ENCODE data around the gene NEAT1.

Gene NEAT1

DNA sequence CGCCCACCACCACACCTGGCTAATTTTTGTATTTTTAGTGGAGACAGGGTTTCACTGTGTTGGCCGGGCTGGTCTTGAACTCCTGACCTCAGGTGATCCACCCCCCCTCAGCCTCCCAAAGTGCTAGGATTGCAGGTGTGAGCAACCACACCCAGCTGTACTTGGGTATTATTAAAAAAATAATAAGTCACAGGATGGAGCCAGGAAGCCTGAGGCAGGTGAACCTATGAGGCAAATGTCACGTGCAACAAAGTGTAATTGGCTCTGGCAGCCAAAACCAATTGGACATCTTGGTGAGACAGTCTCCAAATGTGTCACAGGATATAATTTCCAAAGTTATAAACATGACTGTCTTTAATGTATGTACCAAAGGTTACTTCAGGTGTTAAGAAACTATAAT, 52.3 kb downstream of the NEAT1 start:
- no peak for DNase-seq (ENCODE audit: low read depth)
- TF ChIP-seq, protein P1, sequence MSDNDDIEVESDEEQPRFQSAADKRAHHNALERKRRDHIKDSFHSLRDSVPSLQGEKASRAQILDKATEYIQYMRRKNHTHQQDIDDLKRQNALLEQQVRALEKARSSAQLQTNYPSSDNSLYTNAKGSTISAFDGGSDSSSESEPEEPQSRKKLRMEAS (IDR thresholded peaks at IDR 0.05; ENCODE audit: low read depth, low read length): no peak
- TF ChIP-seq POLR2A (IDR thresholded peaks at IDR 0.05; ENCODE audit: extremely low read depth, insufficient read length) (no peak), MYC (IDR thresholded peaks at IDR 0.05; ENCODE audit: low read depth, low read length) (no peak)
- TF ChIP-seq, protein P2, sequence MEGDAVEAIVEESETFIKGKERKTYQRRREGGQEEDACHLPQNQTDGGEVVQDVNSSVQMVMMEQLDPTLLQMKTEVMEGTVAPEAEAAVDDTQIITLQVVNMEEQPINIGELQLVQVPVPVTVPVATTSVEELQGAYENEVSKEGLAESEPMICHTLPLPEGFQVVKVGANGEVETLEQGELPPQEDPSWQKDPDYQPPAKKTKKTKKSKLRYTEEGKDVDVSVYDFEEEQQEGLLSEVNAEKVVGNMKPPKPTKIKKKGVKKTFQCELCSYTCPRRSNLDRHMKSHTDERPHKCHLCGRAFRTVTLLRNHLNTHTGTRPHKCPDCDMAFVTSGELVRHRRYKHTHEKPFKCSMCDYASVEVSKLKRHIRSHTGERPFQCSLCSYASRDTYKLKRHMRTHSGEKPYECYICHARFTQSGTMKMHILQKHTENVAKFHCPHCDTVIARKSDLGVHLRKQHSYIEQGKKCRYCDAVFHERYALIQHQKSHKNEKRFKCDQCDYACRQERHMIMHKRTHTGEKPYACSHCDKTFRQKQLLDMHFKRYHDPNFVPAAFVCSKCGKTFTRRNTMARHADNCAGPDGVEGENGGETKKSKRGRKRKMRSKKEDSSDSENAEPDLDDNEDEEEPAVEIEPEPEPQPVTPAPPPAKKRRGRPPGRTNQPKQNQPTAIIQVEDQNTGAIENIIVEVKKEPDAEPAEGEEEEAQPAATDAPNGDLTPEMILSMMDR (IDR thresholded peaks at IDR 0.05; ENCODE audit: low read depth, low read length): no peak
- no peak overlapping the region for H3K4me3 ChIP-seq (ENCODE audit: low read depth, low read length)

GRCh38 chr11:65476632-65477148, 54.1 kb downstream of the NEAT1 start:
- peak overlapping the region; percentile 89 for H3K4me3 ChIP-seq (ENCODE audit: low read depth, low read length)
- TF ChIP-seq POLR2A (IDR thresholded peaks at IDR 0.05; ENCODE audit: extremely low read depth, insufficient read length) (no peak), MYC (IDR thresholded peaks at IDR 0.05; ENCODE audit: low read depth, low read length) (no peak)
- TF ChIP-seq, protein P2 (IDR thresholded peaks at IDR 0.05; ENCODE audit: low read depth, low read length): no peak
- TF ChIP-seq, protein P1 (IDR thresholded peaks at IDR 0.05; ENCODE audit: low read depth, low read length): no peak
- no peak for DNase-seq (ENCODE audit: low read depth)

DNA sequence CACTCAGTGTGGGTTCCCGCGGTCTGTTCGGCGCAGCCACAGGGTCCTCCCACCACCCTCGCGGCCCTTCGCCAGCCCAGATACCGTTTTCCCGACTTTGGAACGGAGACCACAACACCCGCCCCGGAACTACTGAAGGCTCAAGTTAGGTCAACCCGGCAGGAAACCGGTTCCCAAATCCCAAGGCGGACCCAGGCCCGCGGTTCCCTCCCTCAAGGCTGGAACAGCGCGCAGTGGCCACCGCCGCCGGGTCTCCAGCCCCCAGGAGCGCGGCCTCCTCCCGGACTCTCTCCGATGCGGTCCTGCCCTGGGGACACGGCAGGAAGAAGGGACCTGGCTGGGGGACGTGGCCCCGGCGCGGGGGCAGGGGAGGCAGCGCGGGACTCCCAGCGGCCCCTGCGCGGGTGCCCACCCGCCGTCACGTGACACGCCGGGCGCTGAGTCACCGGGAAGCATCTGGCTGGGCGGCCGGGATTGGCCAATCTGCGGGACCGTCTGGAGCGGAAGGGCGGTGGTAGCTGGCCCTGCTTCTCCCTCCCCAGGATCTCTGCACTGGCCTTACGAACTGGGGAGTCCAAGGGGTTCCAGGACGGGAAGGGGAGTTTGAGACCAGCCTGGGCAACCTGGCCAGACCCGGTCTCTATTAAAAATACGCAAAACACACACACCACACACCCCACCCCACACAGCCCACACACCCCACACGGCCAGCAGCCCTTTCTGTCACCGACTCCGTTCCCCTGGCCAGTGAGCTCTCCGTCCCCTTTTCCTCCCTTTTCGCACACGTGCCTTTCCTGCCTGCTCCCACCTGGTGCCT, 54.8 kb downstream of the NEAT1 start:
- TF ChIP-seq MYC (IDR thresholded peaks at IDR 0.05; ENCODE audit: low read depth, low read length): peak; percentile 74; the same call in 1 of the 2 replicates
- peak; percentile 82 for TF ChIP-seq POLR2A (IDR thresholded peaks at IDR 0.05; ENCODE audit: extremely low read depth, insufficient read length)
- TF ChIP-seq, protein P2 (IDR thresholded peaks at IDR 0.05; ENCODE audit: low read depth, low read length): no peak
- TF ChIP-seq, protein P1 (IDR thresholded peaks at IDR 0.05; ENCODE audit: low read depth, low read length): peak; percentile 96
- peak; percentile 99 for DNase-seq (ENCODE audit: low read depth)
- peak overlapping the region; percentile 89 for H3K4me3 ChIP-seq (ENCODE audit: low read depth, low read length)

- TF ChIP-seq MYC (IDR thresholded peaks at IDR 0.05; ENCODE audit: low read depth, low read length) (no peak), POLR2A (IDR thresholded peaks at IDR 0.05; ENCODE audit: extremely low read depth, insufficient read length) (no peak)
- TF ChIP-seq, protein P2 (IDR thresholded peaks at IDR 0.05; ENCODE audit: low read depth, low read length): no peak
- TF ChIP-seq, protein P1 (IDR thresholded peaks at IDR 0.05; ENCODE audit: low read depth, low read length): no peak
- DNase-seq (ENCODE audit: low read depth): no peak
- H3K4me3 ChIP-seq (ENCODE audit: low read depth, low read length): no peak overlapping the region
Observed at GRCh38 chr11:65478388-65479183, 56.0 kb downstream of the NEAT1 start.

DNA sequence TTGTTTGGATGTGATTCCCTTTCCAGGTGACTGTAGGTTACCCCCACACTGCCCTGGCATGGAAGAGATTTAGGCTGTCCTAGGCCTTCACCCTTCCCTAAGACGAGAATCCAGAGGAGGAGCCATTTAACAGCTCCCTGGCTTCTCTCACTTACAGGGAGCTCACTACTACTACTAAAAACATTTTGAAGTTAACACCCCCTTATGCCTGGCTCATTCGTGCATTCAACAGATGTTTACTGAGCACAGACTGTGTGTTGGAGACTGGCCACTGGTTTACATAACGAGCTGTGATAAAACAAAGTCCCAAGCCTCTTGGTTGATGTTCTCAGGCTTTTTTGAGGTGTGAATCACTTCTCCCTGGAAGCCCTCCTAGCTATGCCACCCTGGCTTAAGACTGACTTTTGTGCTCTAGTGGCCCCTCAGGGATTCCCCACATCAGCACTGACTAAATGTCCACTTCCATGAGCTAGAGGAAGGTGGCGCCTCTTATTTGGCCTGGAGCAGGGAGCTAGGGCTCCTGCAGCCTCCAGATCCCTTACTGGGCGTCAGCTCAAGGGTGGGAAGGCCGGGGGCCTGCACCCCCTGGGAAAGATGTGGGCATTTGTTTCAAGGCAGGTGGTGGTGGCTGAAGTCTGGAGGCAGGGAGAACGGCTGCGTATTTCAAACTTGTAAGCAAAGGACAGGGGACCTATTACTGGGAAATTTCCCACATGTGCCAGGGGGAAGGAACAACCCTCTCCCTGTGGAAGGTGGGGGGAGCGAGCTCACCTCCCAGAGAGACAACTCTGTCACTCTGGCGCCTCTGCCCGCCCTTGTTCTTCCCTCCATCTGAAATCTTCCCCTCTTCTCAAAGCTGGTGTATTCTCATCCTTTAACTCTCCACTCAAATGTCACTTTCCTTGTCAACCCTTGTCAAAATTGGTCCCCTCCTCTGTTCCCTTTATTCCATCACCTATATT, 56.9 kb downstream of the NEAT1 start:
- H3K4me3 ChIP-seq (ENCODE audit: low read depth, low read length): no peak overlapping the region
- TF ChIP-seq, protein P1 (IDR thresholded peaks at IDR 0.05; ENCODE audit: low read depth, low read length): no peak
- TF ChIP-seq POLR2A (IDR thresholded peaks at IDR 0.05; ENCODE audit: extremely low read depth, insufficient read length): no peak
- TF ChIP-seq, protein P2 (IDR thresholded peaks at IDR 0.05; ENCODE audit: low read depth, low read length): peak; percentile 23
- DNase-seq (ENCODE audit: low read depth): peak; percentile 51

Measured in NB4 (cell line).